Esophagus (tissue), 2 donors: Measurements from ENCODE around the gene CYFIP1. TPM values are rescaled to one million over a fixed set of nuclear protein-coding genes. Genes with fewer than 3 reads are reported as not detected.
A peak's percentile ranks its signal among the peaks of the same experiment; 100 is the strongest.
"Not testable (repeated sequence)": the region's sequence is repeated elsewhere in the genome, so short reads cannot be mapped to it uniquely, and the experiment has no call there.

Experiments used
- H3K27ac ChIP-seq, 2 donors: one replicate each; pipeline ENCODE4 v1.5.1; 2013; ENCODE audit warnings: low read depth in 2 of 2, mild to moderate bottlenecking in 2 of 2, inconsistent platforms in 1 of 2, low read length in 1 of 2, moderate library complexity in 1 of 2
- H3K27me3 ChIP-seq, 2 donors: one replicate each; pipeline ENCODE4 v1.6.1; 2013; ENCODE audit warnings: low read length in 2 of 2, control low read depth in 1 of 2, mild to moderate bottlenecking in 1 of 2; ENCODE audit not compliant: insufficient read depth in 2 of 2, control insufficient read depth in 1 of 2
- H3K36me3 ChIP-seq, 2 donors: one replicate each; pipeline ENCODE4 v1.6.1; 2013; ENCODE audit warnings: low read length in 1 of 2; ENCODE audit not compliant: control insufficient read depth in 2 of 2, insufficient read depth in 2 of 2
- H3K4me1 ChIP-seq, 2 donors: one replicate each; pipeline ENCODE4 v1.6.1; 2013; ENCODE audit warnings: low read length in 1 of 2; ENCODE audit not compliant: control insufficient read depth in 2 of 2, insufficient read depth in 2 of 2
- H3K4me3 ChIP-seq, 2 donors: one replicate each; pipeline ENCODE4 v1.5.1; 2013; ENCODE audit warnings: low read length in 2 of 2, mild to moderate bottlenecking in 2 of 2, low read depth in 1 of 2, moderate library complexity in 1 of 2
- H3K9me3 ChIP-seq, 2 donors: one replicate each; pipeline ENCODE4 v1.6.1; 2013; ENCODE audit warnings: mild to moderate bottlenecking in 2 of 2, low read depth in 1 of 2, low read length in 1 of 2, moderate library complexity in 1 of 2; ENCODE audit not compliant: control insufficient read depth in 2 of 2, insufficient read depth in 1 of 2
- WGBS, 2 donors: extraction: QIAGEN DNeasy Blood & Tissue Kit; methylation state at CpG; one replicate each; pipeline ENCODE4 v1.1.7; 2013; 5-methylcytosine and 5-hydroxymethylcytosine counted together
- polyA plus RNA-seq, 2 donors: library from polyadenylated mRNA; stranded (reverse); fragments of 200-250 nt; gene quantifications; one replicate each; pipeline ENCODE4 v1.2.3, GENCODE V29; 2013
- donor health status: healthy with polysubstance abuse.
- donor health status: Bipolar disorder and iron deficiency.

Gene CYFIP1
- 10 to 100 TPM; 32.1 to 44.3 TPM for polyA plus RNA-seq

DNA sequence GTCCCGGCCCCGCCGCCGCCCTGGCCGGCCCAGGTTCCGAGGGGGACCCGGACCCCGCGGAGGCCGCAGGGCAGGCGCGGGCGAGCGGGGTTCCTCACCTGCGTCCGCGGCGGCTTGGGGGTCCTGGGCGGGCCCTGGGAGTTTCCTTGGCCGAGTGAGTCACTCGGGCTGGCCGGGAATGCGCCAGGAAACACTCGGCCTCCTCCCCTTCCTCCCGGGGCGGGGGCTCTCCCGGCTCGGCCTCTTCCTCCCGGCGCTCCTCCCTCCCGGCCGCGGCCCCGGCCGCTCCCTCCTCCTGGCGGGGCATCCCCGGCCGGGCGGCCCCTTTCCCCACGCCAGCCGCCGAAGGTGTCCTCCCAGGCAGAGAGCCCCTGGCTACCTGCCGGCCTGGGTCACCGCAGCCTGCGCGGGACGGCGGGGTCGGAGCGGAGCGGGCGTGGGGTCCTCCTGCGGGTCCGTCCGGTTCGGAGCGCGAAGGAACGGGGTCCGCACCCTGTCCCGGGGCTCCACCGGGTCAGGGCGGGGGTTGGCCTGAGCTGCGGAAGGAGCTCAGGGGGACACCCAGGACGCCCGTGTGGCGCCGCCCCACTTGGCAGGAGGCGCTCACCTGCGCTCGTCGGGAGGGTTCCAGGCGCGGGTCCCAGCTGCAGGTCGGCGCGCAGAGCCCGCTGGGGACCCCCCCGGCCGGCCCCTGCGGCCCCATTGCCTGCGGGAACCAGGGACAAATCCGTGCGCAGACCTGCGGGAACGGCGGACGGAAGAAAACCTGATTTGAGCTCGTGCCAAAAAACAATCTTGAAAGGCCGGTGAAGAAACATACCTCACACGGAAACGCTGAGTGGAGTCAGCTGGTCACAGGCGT lies at the start of gene CYFIP1:
Gene CYFIP1 (minus strand): TSS at position 180 of the 862 bp plus-strand sequence. CDS start 33,083 bp downstream, outside the sequence.
- Histone ChIP-seq H3K4me1 (peaks cover 0 to 5% of the 10 kb centered on the region in 2 donors), H3K27me3 (no peaks in the 10 kb centered on the region), H3K4me3 (peak within 1 kb of the TSS; percentile 91 to 92), H3K27ac (peak within 1 kb of the TSS; percentile 88 to 94), H3K36me3 (no peaks in the 10 kb centered on the region), H3K9me3 (no peaks in the 10 kb centered on the region)
- 1% methylated on average over 66 to 93 of the region's 93 CpGs for WGBS, 2 donors

DNA sequence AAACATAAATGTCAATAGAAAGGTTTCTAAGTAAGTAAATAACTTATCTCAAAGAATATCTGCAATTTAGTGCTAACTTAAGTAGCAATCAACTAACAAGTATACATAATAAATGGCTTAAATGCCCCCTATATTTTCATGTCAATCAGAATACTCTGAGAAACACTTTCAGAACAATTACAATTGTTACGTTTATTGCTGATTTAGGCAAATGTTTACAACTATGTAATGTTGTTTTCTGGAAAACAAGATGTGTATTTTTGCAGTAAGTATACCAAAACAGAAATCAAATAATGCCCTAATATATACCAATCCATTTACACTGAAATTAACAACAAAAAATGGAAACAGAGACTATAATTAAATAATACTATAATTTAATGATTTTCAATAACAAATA lies 46.0 kb upstream of the CYFIP1 start:
- no peaks in the 10 kb centered on the region for H3K9me3 ChIP-seq
- H3K4me3 ChIP-seq, result no peak overlapping the region
- WGBS, 2 donors, result 84 to 89% methylated on average over 1 of the region's 1 CpG
- no peaks in the 10 kb centered on the region for H3K4me1 ChIP-seq
- no peaks in the 10 kb centered on the region for H3K27me3 ChIP-seq
- H3K27ac ChIP-seq, result no peak overlapping the region
- peaks cover 2 to 19% of the 10 kb centered on the region in 2 donors for H3K36me3 ChIP-seq

DNA sequence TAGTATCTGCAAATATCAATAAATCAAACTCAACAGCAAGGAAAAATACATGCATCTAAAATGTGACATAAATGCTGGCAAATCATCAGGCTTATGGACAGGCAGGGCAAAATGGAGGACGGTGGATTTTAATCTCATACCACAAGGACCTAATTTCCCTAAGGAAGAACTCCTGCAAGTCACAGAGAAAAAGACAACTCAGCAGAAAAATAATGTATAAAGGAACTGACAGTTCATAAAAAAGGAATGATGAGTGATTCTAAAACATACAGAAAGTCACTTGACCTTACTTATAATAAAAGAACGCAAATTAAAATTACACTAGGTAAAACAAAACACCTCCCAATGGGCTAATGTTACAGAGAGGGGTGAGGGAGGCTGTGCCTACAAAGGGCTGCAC lies 42.0 kb upstream of the CYFIP1 start:
- no peaks in the 10 kb centered on the region for H3K9me3 ChIP-seq
- H3K27me3 ChIP-seq, result no peaks in the 10 kb centered on the region
- H3K4me3 ChIP-seq, result no peak overlapping the region
- H3K4me1 ChIP-seq, result no peaks in the 10 kb centered on the region
- H3K27ac ChIP-seq, result no peak overlapping the region
- H3K36me3 ChIP-seq, result peaks cover 8 to 20% of the 10 kb centered on the region in 2 donors
- WGBS, 2 donors, result 94 to 95% methylated on average over 2 of the region's 2 CpGs

DNA sequence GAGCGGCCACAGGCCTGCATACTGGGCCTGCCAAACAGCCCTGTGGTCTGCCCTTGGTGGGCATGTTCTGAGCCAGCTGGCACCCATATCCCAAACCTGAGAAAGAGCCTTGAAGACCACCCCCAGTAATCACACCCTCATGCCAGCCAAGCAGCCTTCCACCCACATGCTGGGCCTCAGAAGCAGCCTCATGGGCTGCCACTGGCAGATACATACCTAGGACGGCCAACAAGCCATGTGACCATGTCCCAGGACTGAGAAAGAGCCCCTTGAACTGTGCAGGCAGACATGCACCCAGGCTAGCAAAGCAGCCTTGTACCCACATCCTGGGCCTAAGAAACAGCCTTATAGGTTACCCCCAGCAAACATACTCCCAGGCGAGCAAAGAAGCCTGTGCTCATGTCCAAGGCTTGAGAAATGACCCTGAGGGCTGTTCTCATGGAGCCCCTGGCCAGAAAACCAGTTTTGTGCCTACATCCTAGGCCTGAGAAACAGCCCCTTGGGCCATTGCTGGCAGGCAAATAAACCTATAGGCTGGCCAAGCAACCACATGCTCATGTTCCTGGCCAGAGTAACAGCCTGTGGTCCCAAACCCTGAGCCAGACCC lies 34.3 kb upstream of the CYFIP1 start:
- whole genome bisulfite sequencing, 2 donors, result 94 to 98% methylated on average over 3 of the region's 3 CpGs
- Histone ChIP-seq H3K4me3 (no peak overlapping the region), H3K27ac (no peak overlapping the region), H3K36me3 (peaks cover 6 to 26% of the 10 kb centered on the region in 2 donors), H3K9me3 (no peaks in the 10 kb centered on the region), H3K4me1 (peaks cover 0 to 2% of the 10 kb centered on the region in 2 donors), H3K27me3 (no peaks in the 10 kb centered on the region)

DNA sequence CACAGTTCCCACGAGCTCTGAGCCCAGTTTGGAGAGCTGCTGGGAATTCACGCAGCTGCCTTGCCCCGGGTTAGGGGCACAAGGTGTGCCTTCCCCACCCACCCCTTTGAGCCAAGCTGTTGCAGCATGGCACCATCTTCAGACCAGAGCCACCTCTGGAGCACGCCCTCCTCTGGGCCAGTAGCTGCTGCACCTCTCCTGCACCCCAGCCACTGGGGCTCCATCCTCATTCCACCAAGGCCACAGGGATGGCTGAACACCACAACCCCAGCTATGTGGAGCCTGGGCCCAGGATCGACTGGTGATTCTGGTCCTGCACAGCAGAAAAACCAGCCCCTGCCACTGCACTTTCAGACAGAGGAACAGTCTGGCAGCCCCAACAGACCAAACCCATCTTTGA lies 33.5 kb upstream of the CYFIP1 start:
- H3K27ac ChIP-seq, result no peak overlapping the region
- 97% methylated on average over 4 to 5 of the region's 5 CpGs for WGBS, 2 donors
- peaks cover 4 to 24% of the 10 kb centered on the region in 2 donors for H3K36me3 ChIP-seq
- peaks cover 0 to 2% of the 10 kb centered on the region in 2 donors for H3K4me1 ChIP-seq
- H3K27me3 ChIP-seq, result no peaks in the 10 kb centered on the region
- H3K9me3 ChIP-seq, result no peaks in the 10 kb centered on the region
- no peak overlapping the region for H3K4me3 ChIP-seq

DNA sequence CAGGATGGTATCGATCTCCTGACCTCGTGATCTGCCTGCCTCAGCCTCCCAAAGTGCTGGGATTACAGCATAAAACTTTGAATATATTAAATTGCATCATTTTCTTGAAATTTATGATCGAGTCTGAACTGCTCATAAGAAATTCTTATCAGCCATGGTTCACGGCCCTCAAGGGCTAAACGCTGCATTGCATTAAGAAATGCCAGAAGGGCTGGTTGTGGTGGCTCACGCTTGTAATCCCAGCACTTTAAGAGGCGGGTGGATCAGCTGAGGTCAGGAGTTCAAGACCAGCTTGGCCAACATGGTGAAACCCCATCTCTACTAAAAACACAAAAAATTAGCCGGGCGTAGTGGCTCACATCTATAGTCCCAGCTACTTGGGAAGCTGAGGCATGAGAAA lies 32.4 kb upstream of the CYFIP1 start:
- not testable (repeated sequence) for H3K4me1 ChIP-seq, H3K4me3 ChIP-seq, H3K9me3 ChIP-seq, H3K27ac ChIP-seq, H3K27me3 ChIP-seq
- 96 to 98% methylated on average over 9 of the region's 9 CpGs for WGBS, 2 donors
- H3K36me3 ChIP-seq, result peaks cover 2 to 26% of the 10 kb centered on the region in 2 donors

DNA sequence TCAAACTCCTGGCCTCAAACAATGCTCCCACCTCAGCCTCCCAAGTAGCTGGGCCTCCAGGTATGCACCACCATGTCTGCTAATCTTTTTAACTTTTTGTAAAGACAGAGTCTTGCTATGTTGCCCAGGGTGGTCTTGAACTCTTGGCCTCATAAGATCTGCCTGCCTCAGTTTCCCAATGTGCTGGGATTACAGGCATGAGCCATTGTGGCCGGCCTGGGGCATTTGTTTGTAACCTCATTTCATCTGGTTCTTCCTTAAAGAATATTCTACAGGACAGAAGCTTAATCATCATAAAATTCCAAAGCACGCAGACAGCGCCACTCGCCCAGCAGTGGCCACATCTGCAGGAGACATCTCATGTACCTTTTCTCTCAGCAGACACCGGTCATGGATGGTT lies 23.6 kb upstream of the CYFIP1 start:
- no peaks in the 10 kb centered on the region for H3K9me3 ChIP-seq
- no peak overlapping the region for H3K27ac ChIP-seq
- H3K4me1 ChIP-seq, result no peaks in the 10 kb centered on the region
- H3K4me3 ChIP-seq, result no peak overlapping the region
- peaks cover 14 to 23% of the 10 kb centered on the region in 2 donors for H3K36me3 ChIP-seq
- 97 to 98% methylated on average over 5 of the region's 5 CpGs for WGBS, 2 donors
- no peaks in the 10 kb centered on the region for H3K27me3 ChIP-seq

DNA sequence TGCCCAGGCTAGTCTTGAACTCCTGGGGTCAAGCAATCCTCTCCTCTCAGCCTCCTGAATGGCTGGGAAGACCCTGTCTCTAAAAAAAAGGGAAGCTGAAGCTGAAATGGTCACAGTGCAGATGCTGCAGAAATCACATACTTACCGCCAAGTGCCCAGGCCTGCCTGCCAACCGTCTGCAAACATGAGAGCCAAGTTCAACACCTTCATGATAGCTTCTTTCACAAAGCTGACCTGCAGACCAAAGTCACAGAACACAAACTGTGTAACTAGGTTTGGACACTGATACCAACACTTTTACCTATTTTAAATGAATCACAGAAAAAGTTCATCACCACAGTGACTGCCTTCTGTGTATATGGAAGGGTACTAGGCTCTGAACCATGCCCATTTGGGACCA lies 22.8 kb upstream of the CYFIP1 start:
- Histone ChIP-seq H3K27ac (no peak overlapping the region), H3K27me3 (no peaks in the 10 kb centered on the region), H3K4me3 (no peak overlapping the region), H3K36me3 (peaks cover 14 to 21% of the 10 kb centered on the region in 2 donors), H3K9me3 (no peaks in the 10 kb centered on the region), H3K4me1 (no peaks in the 10 kb centered on the region)
- 84 to 90% methylated on average over 2 of the region's 2 CpGs for WGBS, 2 donors

DNA sequence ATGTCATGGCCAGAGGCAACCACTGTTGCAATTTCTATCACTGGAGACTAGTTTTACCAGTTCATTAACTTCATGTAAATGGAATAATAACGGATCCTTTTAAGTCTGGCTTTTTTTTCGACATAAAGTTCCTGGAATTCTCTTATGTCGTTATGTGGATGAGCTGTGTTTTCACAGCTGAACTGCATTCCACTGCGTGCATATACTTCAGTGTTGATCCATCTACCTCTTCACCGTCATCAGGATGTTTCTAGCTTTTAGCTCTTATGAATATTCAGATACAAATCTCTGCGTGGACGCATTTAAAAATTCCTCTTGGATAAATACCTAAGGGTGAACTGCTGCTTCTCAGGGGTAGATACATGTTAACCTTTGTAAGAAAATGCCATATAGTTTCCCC lies 15.6 kb upstream of the CYFIP1 start:
- 77 to 78% methylated on average over 7 of the region's 7 CpGs for WGBS, 2 donors
- Histone ChIP-seq H3K9me3 (no peaks in the 10 kb centered on the region), H3K27me3 (no peaks in the 10 kb centered on the region), H3K27ac (no peak overlapping the region), H3K4me1 (peaks cover 0 to 2% of the 10 kb centered on the region in 2 donors), H3K4me3 (no peak overlapping the region), H3K36me3 (peaks cover 4 to 7% of the 10 kb centered on the region in 2 donors)

DNA sequence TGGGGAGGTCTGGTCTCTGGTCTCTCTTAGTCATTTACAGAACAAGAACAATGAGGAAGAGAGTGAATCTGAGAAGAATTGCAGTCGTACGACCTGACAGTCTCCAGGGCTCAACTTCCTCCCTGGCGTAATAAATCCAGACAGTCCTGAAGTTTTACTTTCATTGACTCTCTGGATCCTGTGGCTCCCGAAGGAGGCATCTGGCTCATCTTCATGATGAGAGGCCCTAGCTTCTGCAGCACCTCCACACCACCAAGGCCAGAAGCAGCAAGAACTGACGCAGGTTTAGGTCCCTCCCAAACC lies 11.8 kb upstream of the CYFIP1 start:
- no peak overlapping the region for H3K27ac ChIP-seq

More for the DNA sequence above, 11.8 kb upstream of the CYFIP1 start:
- H3K4me1 ChIP-seq, result peaks cover 0 to 2% of the 10 kb centered on the region in 2 donors
- 76 to 81% methylated on average over 5 of the region's 5 CpGs for WGBS, 2 donors
- H3K9me3 ChIP-seq, result no peaks in the 10 kb centered on the region
- H3K4me3 ChIP-seq, result no peak overlapping the region
- H3K36me3 ChIP-seq, result peaks cover 0 to 3% of the 10 kb centered on the region in 2 donors
- no peaks in the 10 kb centered on the region for H3K27me3 ChIP-seq
